Stomach (tissue), 4 donors: ENCODE results near the gene SNX27.

ENCODE experiments used
- POLR2A ChIP-seq, 4 donors: fragments of 450-650 bp; IDR thresholded peaks; one replicate each; pipeline ENCODE4 v1.6.1; 2016; ENCODE audit warnings: antibody characterized with exemption in 4 of 4, control low read depth in 2 of 4, mild to moderate bottlenecking in 1 of 4, moderate library complexity in 1 of 4
- POLR2AphosphoS5 ChIP-seq, 3 donors: sonication (generic); formaldehyde crosslinking; IDR thresholded peaks; one replicate each; pipeline ENCODE4 v1.6.1; 2016; ENCODE audit warnings: antibody characterized with exemption in 3 of 3
- TF ChIP-seq, protein P1 (sequence below), 7 experiments: fragments of 450-650 bp in 4 of 7; fragments of 200-600 bp in 3 of 7; sonication (generic) in 3 of 7; IDR thresholded peaks; one replicate each; pipeline ENCODE4 v1.5.1; 2016 to 2019; ENCODE audit warnings: antibody characterized with exemption in 7 of 7, control low read depth in 2 of 7, mild to moderate bottlenecking in 1 of 7

DNA sequence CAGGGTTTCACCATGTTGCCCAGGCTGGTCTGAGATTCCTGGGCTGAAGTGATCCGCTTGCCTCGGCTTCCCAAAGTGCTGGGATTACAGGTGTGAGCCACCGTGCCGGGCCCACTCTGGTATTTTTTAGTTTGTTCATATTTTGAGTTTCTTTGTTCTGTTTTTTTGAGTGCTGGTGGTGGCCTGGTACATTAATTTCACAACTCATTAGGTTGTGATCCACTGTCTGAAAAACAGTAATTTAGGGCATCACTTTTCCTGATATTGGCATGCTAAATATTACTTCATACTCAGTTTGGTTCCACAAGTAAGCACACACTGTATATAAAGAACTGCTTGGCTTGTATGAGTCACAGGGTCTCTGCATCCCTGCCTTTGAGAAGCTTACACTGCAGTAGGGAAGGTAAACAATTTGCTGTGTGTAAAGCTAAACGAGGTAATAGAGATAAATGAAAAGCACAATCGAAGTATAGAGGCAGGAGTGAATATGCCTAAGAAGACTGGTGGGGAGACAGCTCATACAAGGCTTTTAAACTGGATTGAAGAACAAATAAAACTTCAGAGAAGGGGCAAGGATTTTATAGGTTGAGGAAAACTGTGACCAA, 7.7 kb downstream of the SNX27 start:
- TF ChIP-seq, protein P1, sequence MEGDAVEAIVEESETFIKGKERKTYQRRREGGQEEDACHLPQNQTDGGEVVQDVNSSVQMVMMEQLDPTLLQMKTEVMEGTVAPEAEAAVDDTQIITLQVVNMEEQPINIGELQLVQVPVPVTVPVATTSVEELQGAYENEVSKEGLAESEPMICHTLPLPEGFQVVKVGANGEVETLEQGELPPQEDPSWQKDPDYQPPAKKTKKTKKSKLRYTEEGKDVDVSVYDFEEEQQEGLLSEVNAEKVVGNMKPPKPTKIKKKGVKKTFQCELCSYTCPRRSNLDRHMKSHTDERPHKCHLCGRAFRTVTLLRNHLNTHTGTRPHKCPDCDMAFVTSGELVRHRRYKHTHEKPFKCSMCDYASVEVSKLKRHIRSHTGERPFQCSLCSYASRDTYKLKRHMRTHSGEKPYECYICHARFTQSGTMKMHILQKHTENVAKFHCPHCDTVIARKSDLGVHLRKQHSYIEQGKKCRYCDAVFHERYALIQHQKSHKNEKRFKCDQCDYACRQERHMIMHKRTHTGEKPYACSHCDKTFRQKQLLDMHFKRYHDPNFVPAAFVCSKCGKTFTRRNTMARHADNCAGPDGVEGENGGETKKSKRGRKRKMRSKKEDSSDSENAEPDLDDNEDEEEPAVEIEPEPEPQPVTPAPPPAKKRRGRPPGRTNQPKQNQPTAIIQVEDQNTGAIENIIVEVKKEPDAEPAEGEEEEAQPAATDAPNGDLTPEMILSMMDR (IDR thresholded peaks at IDR 0.05) = no peak
- TF ChIP-seq POLR2AphosphoS5 (IDR thresholded peaks at IDR 0.05) (peak in 1 of 3 donors; percentile 39), POLR2A (IDR thresholded peaks at IDR 0.05) (no peak)
